ENCODE results near the gene CAMK2A.

DNA sequence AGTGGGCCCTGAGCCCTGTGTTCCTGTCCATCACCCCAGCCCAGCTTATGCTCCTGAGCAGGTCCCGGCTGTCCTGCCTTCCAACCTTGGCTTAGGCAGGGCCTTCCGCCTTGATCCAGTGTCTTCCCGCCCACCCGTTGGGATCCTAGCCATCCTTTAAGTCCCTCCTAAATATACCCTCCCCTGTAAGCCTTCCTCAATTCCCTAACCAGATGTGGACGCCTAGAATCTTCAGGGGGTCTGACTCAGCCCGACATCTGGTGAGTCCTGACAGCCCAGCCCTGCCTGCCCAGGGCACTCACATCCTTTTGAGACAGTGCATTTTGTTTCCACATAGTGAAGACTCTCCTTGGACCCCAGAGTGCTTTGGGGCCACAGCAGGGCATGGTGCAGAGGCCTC lies 76.0 kb downstream of the CAMK2A start:
- TF ChIP-seq POLR2AphosphoS5 (IDR thresholded peaks at IDR 0.05) (no peak), POLR2A (IDR thresholded peaks at IDR 0.05) (no peak), EP300 (IDR thresholded peaks at IDR 0.05; ENCODE audit: low read depth) (no peak)
- TF ChIP-seq, protein P1, sequence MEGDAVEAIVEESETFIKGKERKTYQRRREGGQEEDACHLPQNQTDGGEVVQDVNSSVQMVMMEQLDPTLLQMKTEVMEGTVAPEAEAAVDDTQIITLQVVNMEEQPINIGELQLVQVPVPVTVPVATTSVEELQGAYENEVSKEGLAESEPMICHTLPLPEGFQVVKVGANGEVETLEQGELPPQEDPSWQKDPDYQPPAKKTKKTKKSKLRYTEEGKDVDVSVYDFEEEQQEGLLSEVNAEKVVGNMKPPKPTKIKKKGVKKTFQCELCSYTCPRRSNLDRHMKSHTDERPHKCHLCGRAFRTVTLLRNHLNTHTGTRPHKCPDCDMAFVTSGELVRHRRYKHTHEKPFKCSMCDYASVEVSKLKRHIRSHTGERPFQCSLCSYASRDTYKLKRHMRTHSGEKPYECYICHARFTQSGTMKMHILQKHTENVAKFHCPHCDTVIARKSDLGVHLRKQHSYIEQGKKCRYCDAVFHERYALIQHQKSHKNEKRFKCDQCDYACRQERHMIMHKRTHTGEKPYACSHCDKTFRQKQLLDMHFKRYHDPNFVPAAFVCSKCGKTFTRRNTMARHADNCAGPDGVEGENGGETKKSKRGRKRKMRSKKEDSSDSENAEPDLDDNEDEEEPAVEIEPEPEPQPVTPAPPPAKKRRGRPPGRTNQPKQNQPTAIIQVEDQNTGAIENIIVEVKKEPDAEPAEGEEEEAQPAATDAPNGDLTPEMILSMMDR (IDR thresholded peaks at IDR 0.05), result no peak

Measured in transverse colon (tissue), 4 donors.